ENCODE data around the gene IL1RAP.

DNA sequence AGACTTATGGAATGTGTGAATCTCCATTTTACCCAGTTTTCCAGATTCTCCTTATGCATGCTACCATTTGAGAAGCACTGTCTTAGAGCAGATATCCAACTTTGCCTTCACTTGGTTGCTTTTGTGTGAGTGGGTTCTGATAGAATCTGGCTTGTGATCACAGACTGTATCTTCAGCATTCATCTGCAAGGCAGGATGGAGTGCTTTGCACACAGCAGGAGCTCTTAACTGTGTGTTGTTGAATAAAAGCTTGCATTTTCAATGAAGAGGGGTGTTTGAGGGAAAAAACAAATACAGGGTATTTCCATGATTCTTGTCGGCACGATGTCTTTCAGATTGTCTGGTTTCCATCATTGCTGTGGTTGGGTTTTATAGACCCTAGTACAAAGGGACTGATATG, 24.4 kb downstream of the IL1RAP start:
- TF ChIP-seq, protein P1, sequence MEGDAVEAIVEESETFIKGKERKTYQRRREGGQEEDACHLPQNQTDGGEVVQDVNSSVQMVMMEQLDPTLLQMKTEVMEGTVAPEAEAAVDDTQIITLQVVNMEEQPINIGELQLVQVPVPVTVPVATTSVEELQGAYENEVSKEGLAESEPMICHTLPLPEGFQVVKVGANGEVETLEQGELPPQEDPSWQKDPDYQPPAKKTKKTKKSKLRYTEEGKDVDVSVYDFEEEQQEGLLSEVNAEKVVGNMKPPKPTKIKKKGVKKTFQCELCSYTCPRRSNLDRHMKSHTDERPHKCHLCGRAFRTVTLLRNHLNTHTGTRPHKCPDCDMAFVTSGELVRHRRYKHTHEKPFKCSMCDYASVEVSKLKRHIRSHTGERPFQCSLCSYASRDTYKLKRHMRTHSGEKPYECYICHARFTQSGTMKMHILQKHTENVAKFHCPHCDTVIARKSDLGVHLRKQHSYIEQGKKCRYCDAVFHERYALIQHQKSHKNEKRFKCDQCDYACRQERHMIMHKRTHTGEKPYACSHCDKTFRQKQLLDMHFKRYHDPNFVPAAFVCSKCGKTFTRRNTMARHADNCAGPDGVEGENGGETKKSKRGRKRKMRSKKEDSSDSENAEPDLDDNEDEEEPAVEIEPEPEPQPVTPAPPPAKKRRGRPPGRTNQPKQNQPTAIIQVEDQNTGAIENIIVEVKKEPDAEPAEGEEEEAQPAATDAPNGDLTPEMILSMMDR (conservative IDR thresholded peaks at IDR 0.05 in 1 of 2, IDR thresholded peaks at IDR 0.05 in 1 of 2; ENCODE audit: extremely low read depth in 1 of 2, insufficient read depth in 1 of 2, low read depth in 1 of 2, low read length in 2 of 2) = no peak
- TF ChIP-seq EZH2 (IDR thresholded peaks at IDR 0.05; ENCODE audit: borderline replicate concordance, low read length) = no peak

Data from mammary epithelial cell (primary cell).